Chondrocyte (in vitro differentiated cells): ENCODE data around the gene PDE11A. TPM values are rescaled to one million over a fixed set of nuclear protein-coding genes. Genes with fewer than 3 reads are reported as not detected.

Source experiments
- DNase-seq: peaks from one replicate; pipeline ENCODE4 v3.0.0; 2021; ENCODE audit warnings: mixed read lengths, low spot score
- H3K27ac Mint-ChIP-seq: one replicate; pipeline ENCODE4 v1.8.0; 2021; ENCODE audit warnings: mild to moderate bottlenecking, moderate library complexity, mixed read lengths; ENCODE audit not compliant: unreplicated experiment
- H3K27me3 Mint-ChIP-seq: 2 replicates; pipeline ENCODE4 v1.8.0; 2021; ENCODE audit warnings: low read depth, mixed read lengths
- H3K36me3 Mint-ChIP-seq: 2 replicates; pipeline ENCODE4 v1.8.0; 2021; ENCODE audit warnings: low read depth, mixed read lengths
- H3K4me1 Mint-ChIP-seq: 2 replicates; pipeline ENCODE4 v1.8.0; 2021; ENCODE audit warnings: low read depth, mild to moderate bottlenecking, mixed read lengths
- H3K4me3 Mint-ChIP-seq: one replicate; pipeline ENCODE4 v1.8.0; 2021; ENCODE audit warnings: mild to moderate bottlenecking, moderate library complexity, mixed read lengths; ENCODE audit not compliant: unreplicated experiment
- H3K9me3 Mint-ChIP-seq: 2 replicates; pipeline ENCODE4 v1.8.0; 2021; ENCODE audit warnings: low read depth, mixed read lengths
- CTCF ChIP-seq: fragments of 200-600 bp; sonication (generic); IDR thresholded peaks from 2 replicates; pipeline ENCODE4 v1.5.0; 2021; ENCODE audit warnings: antibody characterized with exemption, mild to moderate bottlenecking, moderate library complexity
- total RNA-seq: library from RNA; stranded (reverse); gene quantifications from 3 replicates; pipeline ENCODE4 v1.2.1, GENCODE V29; 2021

The PDE11A gene
- total RNA-seq, 1 donor from 2014 or later: 2.1 TPM

- H3K4me1 Mint-ChIP-seq: peaks cover 20% of the 10 kb centered on the region
- DNase-seq: no peak
- no peaks in the 10 kb centered on the region for H3K36me3 Mint-ChIP-seq
- peaks cover 3% of the 10 kb centered on the region for H3K9me3 Mint-ChIP-seq
- H3K4me3 Mint-ChIP-seq: no peak overlapping the region
- no peak overlapping the region for H3K27ac Mint-ChIP-seq
- no peak for TF ChIP-seq CTCF
- H3K27me3 Mint-ChIP-seq: peaks cover 23% of the 10 kb centered on the region
Observed at GRCh38 chr2:178068823-178069454, 3.6 kb downstream of the PDE11A start.

GRCh38 chr2:178066890-178067669 lies 5.5 kb downstream of the PDE11A start:
- DNase-seq: no peak
- Mint-ChIP-seq H3K27me3 (peaks cover 27% of the 10 kb centered on the region), H3K4me3 (no peak overlapping the region), H3K9me3 (peaks cover 3% of the 10 kb centered on the region), H3K36me3 (no peaks in the 10 kb centered on the region), H3K27ac (no peak overlapping the region), H3K4me1 (peaks cover 8% of the 10 kb centered on the region)
- no peak for TF ChIP-seq CTCF

- Mint-ChIP-seq H3K27ac (no peak overlapping the region), H3K36me3 (no peaks in the 10 kb centered on the region), H3K27me3 (peaks cover 24% of the 10 kb centered on the region), H3K4me3 (no peak overlapping the region), H3K4me1 (peaks cover 8% of the 10 kb centered on the region), H3K9me3 (peaks cover 3% of the 10 kb centered on the region)
- DNase-seq: no peak
- TF ChIP-seq CTCF: no peak
Observed at GRCh38 chr2:178066324-178066723, 6.3 kb downstream of the PDE11A start.

- no peaks in the 10 kb centered on the region for H3K4me1 Mint-ChIP-seq
- TF ChIP-seq CTCF: no peak
- H3K27ac Mint-ChIP-seq: no peak overlapping the region
- no peaks in the 10 kb centered on the region for H3K36me3 Mint-ChIP-seq
- DNase-seq: no peak
- H3K9me3 Mint-ChIP-seq: no peaks in the 10 kb centered on the region
- H3K27me3 Mint-ChIP-seq: peaks cover 12% of the 10 kb centered on the region
- H3K4me3 Mint-ChIP-seq: no peak overlapping the region
Observed at GRCh38 chr2:178059681-178060080, 12.9 kb downstream of the PDE11A start.

- Mint-ChIP-seq H3K9me3 (no peaks in the 10 kb centered on the region), H3K4me1 (no peaks in the 10 kb centered on the region), H3K36me3 (no peaks in the 10 kb centered on the region), H3K27ac (no peak overlapping the region), H3K4me3 (no peak overlapping the region), H3K27me3 (peaks cover 12% of the 10 kb centered on the region)
- no peak for DNase-seq
- TF ChIP-seq CTCF: no peak
Observed at GRCh38 chr2:178059111-178059510, 13.5 kb downstream of the PDE11A start.
